ENCODE data around the gene HOXA13.

Gene HOXA13

GRCh38 chr7:27205325-27206280 lies 5.7 kb upstream of the HOXA13 start:
- DNase-seq: no peak

GRCh38 chr7:27204851-27205322 lies 5.0 kb upstream of the HOXA13 start:
- DNase-seq: no peak

- DNase-seq: no peak
Measured at GRCh38 chr7:27203964-27204594, 4.2 kb upstream of the HOXA13 start.

GRCh38 chr7:27203365-27203953 lies 3.6 kb upstream of the HOXA13 start:
- no peak for DNase-seq

GRCh38 chr7:27202862-27203134 lies 2.9 kb upstream of the HOXA13 start:
- DNase-seq: no peak

GRCh38 chr7:27202018-27202861 lies 2.3 kb upstream of the HOXA13 start:
- no peak for DNase-seq

- no peak for DNase-seq
Measured at GRCh38 chr7:27201580-27202017, 1.7 kb upstream of the HOXA13 start.

GRCh38 chr7:27200761-27201579 lies 1.1 kb upstream of the HOXA13 start:
- no peak for DNase-seq

GRCh38 chr7:27198871-27199801 lies 755 bp downstream of the HOXA13 start:
- DNase-seq: no peak

GRCh38 chr7:27198138-27198841 lies 1.6 kb downstream of the HOXA13 start:
- DNase-seq: no peak

GRCh38 chr7:27197137-27198042 lies 2.5 kb downstream of the HOXA13 start:
- no peak for DNase-seq

GRCh38 chr7:27196287-27196767 lies 3.6 kb downstream of the HOXA13 start:
- peak; percentile 85 for DNase-seq

- DNase-seq: no peak
Measured at GRCh38 chr7:27194686-27195379, 5.1 kb downstream of the HOXA13 start.

GRCh38 chr7:27194002-27194352 lies 5.9 kb downstream of the HOXA13 start:
- DNase-seq: no peak

GRCh38 chr7:27193335-27194001 lies 6.4 kb downstream of the HOXA13 start:
- DNase-seq: no peak

GRCh38 chr7:27192546-27193334 lies 7.2 kb downstream of the HOXA13 start:
- no peak for DNase-seq

All from effector CD4-positive, alpha-beta T cell (primary cell).